SK-N-DZ (cell line): ENCODE results near the gene GRIA4.
A peak's percentile ranks its signal among the peaks of the same experiment; 100 is the strongest.

Source experiments
- DNase-seq: peaks from one replicate; pipeline ENCODE4 v3.0.0-alpha.2; 2015; ENCODE audit warnings: low spot score

GRIA4 gene

GRCh38 chr11:105918039-105918438, 308.2 kb downstream of the GRIA4 start:
- DNase-seq, result no peak

GRCh38 chr11:105918600-105918999, 308.7 kb downstream of the GRIA4 start:
- no peak for DNase-seq

GRCh38 chr11:105923252-105923651, 313.4 kb downstream of the GRIA4 start:
- DNase-seq, result no peak

GRCh38 chr11:105923807-105924206, 313.9 kb downstream of the GRIA4 start:
- no peak for DNase-seq

- DNase-seq, result no peak
Observed at GRCh38 chr11:105929084-105929955, 319.4 kb downstream of the GRIA4 start.

- no peak for DNase-seq
Observed at GRCh38 chr11:105933695-105934094, 323.8 kb downstream of the GRIA4 start.

- DNase-seq, result no peak
Observed at GRCh38 chr11:105935791-105936190, 325.9 kb downstream of the GRIA4 start.

GRCh38 chr11:105937331-105937730, 327.5 kb downstream of the GRIA4 start:
- DNase-seq, result no peak

GRCh38 chr11:105937738-105938137, 327.9 kb downstream of the GRIA4 start:
- no peak for DNase-seq

- DNase-seq, result no peak
Observed at GRCh38 chr11:105942921-105943320, 333.0 kb downstream of the GRIA4 start.

GRCh38 chr11:105948918-105949590, 339.2 kb downstream of the GRIA4 start:
- no peak for DNase-seq

GRCh38 chr11:105953886-105954285, 344.0 kb downstream of the GRIA4 start:
- no peak for DNase-seq

GRCh38 chr11:105960252-105961245, 350.7 kb downstream of the GRIA4 start:
- peak; percentile 43 for DNase-seq

- no peak for DNase-seq
Observed at GRCh38 chr11:105968021-105968697, 358.3 kb downstream of the GRIA4 start.

- DNase-seq, result peak; percentile 24
Observed at GRCh38 chr11:105969756-105970155, 359.9 kb downstream of the GRIA4 start.

GRCh38 chr11:105975128-105975527, 365.3 kb downstream of the GRIA4 start:
- DNase-seq, result no peak

- no peak for DNase-seq
Observed at GRCh38 chr11:105979997-105980703, 370.3 kb downstream of the GRIA4 start.

- DNase-seq, result no peak
Observed at GRCh38 chr11:105986554-105986953, 376.7 kb downstream of the GRIA4 start.

GRCh38 chr11:105988197-105988596, 378.3 kb downstream of the GRIA4 start:
- DNase-seq, result no peak

GRCh38 chr11:105989124-105989523, 379.3 kb downstream of the GRIA4 start:
- DNase-seq, result no peak
